Right forelimb (tissue), 1 donor: ENCODE data around the gene NPR3.

Experiments used
- DNase-seq: peaks from one replicate; pipeline ENCODE4 v3.0.0-alpha.2; 2018

Gene NPR3

GRCh38 chr5:32712481-32713360 lies 1.6 kb downstream of the NPR3 start:
- no peak for DNase-seq

- DNase-seq, result no peak
Measured at GRCh38 chr5:32713361-32713769, 2.2 kb downstream of the NPR3 start.

- no peak for DNase-seq
Measured at GRCh38 chr5:32713770-32714381, 2.8 kb downstream of the NPR3 start.

GRCh38 chr5:32714836-32715235 lies 3.7 kb downstream of the NPR3 start:
- DNase-seq, result no peak

DNA sequence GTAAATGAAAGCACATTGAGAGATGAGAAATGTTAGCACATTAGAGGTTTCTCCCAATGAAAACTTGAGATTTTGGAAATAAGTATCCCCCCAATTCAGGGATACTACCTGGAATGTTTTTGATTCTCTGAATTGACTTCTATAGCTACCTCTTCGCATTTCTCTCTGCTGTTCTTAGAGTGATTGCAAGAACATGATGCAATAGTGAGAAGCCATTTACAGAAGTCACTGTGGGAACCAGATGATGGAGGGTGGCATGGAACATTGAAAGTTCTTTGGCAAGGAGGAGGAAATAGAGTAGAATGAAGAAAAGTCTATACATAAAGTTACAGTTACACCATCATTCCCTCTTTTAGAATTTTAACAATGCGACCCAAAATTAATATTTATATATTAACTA lies 9.2 kb downstream of the NPR3 start:
- DNase-seq, result no peak

DNA sequence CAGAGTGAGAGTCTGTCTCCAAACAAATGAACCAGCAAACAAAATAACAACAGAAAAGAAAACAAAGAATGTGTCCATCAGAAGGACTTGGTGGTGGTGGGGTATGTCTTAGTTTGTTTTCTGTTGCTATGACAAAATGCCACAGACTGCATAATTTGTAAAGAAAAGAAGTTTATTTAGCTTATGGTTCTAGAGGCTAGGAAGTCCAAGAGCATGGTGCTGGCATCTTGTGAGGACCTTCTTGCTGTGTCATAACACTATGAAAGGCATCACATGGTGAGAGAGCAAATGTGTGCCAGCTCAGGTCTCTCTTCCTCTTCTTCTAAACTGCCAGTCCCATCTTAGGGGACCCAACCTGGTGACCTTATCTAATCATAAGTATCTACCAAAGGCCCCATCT lies 10.5 kb downstream of the NPR3 start:
- no peak for DNase-seq

- DNase-seq, result no peak
Measured at GRCh38 chr5:32722957-32723356, 11.8 kb downstream of the NPR3 start.

GRCh38 chr5:32724526-32724925 lies 13.4 kb downstream of the NPR3 start:
- no peak for DNase-seq

DNA sequence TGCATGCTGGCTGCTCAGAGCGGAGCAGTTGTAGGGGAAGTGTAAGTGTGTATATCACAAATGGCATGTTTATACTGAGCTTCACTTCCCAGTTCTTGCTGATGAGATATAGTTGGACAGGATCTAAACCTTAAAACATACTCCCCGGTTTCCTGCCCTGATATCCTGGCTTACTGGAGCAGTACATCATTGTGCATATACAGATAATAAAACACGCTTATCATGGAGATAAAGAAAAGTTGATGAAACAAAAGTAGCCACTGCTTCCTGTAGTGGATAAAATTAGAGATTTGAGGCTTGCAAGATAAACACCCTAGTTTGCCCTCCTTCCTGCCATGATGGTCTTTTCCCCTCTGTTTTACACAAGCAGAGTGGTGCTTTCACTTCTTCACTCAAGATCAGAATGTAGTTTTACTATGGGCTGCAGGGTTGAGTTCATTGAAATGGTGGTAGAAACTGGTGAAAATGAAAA lies 15.0 kb downstream of the NPR3 start:
- no peak for DNase-seq

- DNase-seq, result no peak
Measured at GRCh38 chr5:32729651-32730050, 18.5 kb downstream of the NPR3 start.

DNA sequence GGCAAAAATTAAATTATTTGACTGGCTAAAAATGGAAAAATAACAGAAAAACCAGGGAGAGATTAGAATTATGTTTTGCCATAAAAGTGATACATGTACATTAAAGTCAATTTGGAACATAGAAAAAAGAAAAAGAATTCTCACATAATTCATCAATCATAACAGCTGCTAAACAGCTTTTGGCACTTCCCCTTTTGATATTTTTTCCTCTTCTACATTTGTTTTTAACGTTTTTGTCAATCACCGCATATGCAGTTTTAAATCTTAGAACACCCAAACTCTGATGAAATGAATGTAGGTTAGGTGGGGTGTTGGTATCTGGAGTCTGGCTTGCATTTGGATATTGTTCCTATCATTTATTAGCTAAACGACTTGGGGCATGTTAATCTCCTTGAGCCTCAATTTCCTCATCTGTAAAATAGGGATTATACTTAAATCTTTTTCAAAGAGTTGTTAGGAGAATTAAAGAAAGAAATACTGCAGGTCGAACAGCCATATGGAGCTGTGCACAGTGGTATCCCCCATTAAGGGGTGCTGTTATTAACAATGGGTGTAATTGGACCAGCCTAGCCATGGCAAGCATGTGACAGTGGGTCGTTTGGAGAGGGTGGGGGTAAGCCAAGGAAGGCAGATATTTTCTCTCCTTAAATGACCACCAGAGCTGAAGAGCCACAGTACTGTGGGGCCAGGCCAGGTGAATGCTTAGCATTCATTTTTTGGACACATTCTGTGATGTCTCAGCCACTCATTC lies 22.6 kb downstream of the NPR3 start:
- DNase-seq, result no peak

GRCh38 chr5:32734827-32735378 lies 23.8 kb downstream of the NPR3 start:
- no peak for DNase-seq

GRCh38 chr5:32735512-32735911 lies 24.4 kb downstream of the NPR3 start:
- no peak for DNase-seq

DNA sequence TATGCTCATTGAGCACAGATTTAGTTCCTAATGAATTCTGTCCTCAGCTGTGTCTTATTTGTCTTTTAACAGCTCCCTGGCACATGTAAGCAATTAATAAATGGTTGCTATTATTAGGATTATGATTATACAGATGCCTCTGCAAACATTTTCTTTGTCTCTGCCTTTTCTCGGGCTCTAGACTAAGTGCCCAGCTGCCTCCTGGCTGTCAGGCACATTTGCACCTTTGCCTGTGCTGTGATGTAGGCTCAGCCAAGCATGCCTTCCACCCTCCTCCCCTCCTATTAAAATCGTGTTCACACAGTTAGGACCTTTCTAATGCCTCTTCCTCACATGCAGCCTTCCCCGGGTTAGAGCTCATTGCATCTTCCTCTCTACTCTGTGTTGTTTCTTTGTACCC lies 25.7 kb downstream of the NPR3 start:
- DNase-seq, result no peak

GRCh38 chr5:32740651-32741050 lies 29.5 kb downstream of the NPR3 start:
- DNase-seq, result no peak

DNA sequence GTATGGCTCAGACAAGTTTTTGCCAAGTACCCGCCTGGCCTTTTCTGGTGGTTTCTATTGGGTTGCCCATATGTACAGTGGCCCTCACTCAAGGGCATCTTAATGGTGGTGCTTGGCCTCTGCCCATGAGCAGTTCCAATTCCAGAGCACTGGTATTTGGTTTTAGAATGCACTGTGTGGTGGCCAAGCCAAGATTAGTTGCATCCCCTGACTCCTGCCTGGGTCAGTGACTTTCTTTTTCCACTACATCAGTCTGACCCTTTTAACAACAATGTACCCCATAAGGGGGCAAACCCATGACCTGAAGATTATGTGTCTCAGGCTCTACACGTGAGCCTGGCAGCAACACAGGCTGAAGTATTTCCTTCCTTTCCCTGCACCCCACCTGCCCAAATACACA lies 34.2 kb downstream of the NPR3 start:
- no peak for DNase-seq

- DNase-seq, result no peak
Measured at GRCh38 chr5:32752411-32752810, 41.3 kb downstream of the NPR3 start.

DNA sequence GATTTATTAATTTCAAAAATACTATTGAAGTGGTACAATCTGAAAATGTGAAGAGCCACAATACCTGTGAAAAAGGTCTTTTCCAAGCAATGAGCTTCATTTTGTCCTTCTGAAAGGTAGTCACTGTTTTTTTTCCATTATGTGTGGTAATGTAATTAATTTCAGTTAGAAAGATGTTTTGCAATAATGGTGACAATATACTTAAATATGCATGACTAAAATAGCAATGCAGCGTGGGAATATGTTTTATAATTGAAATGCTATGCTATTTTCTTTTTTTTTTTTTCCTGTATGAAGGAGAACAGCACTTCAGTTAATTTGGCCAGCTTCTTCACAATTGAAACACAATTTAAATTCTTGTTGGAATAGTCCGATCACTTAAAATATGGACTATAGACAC lies 41.9 kb downstream of the NPR3 start:
- DNase-seq, result no peak

DNA sequence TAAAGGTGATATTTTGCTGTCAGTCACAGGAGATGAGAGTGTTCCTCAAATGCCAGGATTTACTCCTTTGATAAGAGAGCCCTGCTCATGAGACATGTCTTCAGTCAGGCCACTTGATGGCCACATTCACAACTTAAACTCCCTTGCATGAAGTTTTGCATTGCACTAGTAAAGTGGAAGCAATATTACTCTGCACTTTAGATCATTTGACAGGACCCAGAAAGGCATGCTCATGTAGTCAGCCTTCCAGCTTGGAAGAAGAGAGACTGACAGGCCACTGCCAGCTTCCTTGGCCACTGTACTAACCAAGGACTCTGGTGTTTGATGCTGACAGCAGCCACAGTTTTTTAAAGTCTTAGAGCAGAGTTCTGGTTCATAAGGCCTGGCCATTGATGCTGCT lies 42.6 kb downstream of the NPR3 start:
- no peak for DNase-seq

GRCh38 chr5:32754284-32754683 lies 43.2 kb downstream of the NPR3 start:
- no peak for DNase-seq

- no peak for DNase-seq
Measured at GRCh38 chr5:32760091-32760509, 49.0 kb downstream of the NPR3 start.

GRCh38 chr5:32765266-32765665 lies 54.1 kb downstream of the NPR3 start:
- DNase-seq, result no peak

DNA sequence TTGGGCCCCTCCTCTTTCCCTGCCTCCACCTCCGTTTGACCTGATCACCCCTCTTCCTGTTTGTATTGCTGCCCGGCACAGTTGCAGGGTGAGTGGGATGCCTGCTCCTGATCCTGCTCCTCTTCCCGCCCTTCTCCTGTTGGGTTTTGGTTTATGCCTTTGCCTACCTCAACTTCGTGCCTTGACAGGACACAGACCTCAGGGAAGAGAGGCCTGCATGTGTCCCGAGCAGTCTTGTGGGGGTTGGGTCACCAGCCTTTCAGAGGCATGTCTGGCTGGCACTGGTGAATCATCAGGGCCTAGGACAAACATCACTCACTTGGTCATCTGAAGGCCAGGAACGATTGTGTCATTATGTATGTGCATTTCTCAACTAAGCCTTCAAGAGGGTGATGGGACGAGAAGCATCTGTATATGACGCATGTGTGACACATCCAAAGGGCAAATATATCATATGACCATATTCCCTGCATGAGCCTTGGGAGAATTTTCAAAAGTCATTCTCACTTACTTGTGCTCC lies 56.9 kb downstream of the NPR3 start:
- DNase-seq, result no peak
